Stromal cell of bone marrow (primary cell): Measurements from ENCODE around the gene NDUFS6.

Source experiments
- DNase-seq: peaks from one replicate; pipeline ENCODE4 v3.0.0-alpha.2; 2012; ENCODE audit warnings: low read depth

The NDUFS6 gene

GRCh38 chr5:1817261-1818043 is 16.2 kb downstream of the NDUFS6 start:
- no peak for DNase-seq

GRCh38 chr5:1818784-1819183 is 17.6 kb downstream of the NDUFS6 start:
- DNase-seq: no peak

DNA sequence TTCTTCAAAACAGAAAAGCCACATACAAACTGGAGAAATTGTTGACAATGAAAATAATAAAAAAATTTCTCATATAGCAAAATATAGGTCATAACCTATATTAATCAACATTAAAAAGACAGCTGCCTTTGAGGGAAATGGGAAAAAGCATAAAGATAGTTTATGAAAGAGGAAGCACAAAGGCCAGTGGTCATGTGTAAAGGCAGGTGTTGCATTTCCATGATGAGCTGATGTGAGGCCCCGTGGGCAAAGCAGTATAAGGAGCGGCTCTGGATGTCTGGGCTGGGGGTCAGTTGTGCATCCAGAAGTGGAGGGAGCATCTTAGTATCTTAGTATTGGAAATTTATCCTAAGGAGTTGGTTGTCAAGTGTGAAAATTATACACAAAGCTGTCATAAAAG is 18.3 kb downstream of the NDUFS6 start:
- no peak for DNase-seq

GRCh38 chr5:1820381-1820780 is 19.2 kb downstream of the NDUFS6 start:
- no peak for DNase-seq

- DNase-seq: no peak
Measured at GRCh38 chr5:1820926-1821325, 19.7 kb downstream of the NDUFS6 start.

DNA sequence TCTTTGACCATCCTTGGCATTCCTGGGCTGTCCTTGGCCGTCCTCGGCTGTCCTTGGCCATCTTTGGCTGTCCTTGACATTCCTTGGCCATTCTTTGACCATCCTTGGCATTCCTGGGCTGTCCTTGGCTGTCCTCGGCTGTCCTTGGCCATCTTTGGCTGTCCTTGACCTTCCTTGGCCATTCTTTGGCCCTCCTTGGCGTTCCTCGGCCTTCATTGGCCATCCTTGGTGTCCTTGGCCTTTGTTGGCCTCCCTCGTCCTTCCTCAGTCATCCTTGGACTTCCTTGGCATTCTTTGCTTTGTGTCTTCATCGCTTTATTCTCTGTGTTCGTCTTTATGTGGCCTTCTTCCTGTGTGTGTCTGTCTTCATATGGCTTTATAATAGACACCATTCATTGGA is 20.7 kb downstream of the NDUFS6 start:
- no peak for DNase-seq

DNA sequence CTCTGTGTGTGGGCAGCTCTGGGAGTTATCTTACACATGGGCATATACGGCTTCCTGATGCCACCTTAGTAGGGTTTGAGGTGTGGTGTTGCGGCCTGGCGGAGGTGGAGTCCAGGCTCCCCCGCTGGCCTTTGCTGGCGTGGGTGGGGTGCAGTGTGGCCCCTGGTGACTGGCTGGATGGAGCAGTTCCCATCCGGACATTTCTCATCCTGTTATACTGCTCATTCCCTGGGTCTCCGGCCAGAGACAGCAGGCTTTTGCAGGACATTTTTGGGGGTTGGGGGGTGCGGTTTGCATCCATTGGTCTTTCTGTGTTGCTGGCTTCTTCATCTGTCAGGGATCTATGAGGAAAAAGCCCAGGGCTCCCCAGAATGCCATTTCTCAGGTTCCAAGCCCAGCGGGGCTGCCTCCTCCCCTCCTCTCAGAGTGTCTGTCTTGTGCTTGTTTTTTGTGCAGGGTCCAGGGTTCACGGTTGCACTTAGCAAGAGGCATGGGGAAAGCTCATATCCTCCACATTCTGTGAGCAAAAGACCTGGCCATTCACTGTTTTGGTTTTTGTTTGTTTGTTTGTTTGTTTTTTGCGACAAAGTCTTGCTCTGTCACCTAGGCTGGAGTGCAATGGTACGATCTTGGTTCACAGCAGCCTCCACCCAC is 22.3 kb downstream of the NDUFS6 start:
- DNase-seq: no peak

DNA sequence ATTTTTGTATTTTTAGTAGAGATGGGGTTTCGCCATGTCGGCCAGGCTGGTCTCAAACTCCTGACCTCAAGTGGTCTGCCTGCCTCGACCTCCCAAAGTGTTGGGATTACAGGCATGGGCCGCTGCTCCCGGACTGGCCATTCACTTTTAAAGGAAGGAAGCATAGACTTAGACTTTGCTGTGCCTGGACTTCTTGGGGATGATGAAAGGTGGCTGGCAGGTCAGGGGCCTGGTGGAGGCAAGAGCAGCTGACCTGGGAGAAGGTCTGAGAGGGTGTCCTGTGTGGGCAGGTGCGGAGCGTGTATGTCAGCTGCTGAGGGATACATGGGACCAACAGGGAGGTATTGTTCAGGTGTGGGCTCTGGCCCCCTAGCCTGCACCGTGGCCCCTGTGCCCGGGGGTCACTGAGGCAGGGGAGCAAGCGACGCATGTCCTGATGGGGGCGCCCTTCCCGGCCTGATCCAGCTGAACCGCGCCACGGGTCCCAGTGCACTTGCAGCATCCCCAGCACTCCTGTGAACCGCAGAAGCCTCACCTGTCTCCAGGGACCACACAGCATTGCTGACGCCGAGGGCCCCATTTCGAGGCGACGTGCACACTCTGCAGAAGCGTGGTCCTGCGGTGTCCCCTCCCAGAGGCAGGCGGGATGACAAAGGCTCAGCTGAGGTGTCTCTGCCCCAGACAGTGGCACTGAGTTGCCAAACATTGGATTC is 23.1 kb downstream of the NDUFS6 start:
- no peak for DNase-seq

- no peak for DNase-seq
Measured at GRCh38 chr5:1824903-1825841, 24.0 kb downstream of the NDUFS6 start.

- no peak for DNase-seq
Measured at GRCh38 chr5:1826235-1826980, 25.2 kb downstream of the NDUFS6 start.

DNA sequence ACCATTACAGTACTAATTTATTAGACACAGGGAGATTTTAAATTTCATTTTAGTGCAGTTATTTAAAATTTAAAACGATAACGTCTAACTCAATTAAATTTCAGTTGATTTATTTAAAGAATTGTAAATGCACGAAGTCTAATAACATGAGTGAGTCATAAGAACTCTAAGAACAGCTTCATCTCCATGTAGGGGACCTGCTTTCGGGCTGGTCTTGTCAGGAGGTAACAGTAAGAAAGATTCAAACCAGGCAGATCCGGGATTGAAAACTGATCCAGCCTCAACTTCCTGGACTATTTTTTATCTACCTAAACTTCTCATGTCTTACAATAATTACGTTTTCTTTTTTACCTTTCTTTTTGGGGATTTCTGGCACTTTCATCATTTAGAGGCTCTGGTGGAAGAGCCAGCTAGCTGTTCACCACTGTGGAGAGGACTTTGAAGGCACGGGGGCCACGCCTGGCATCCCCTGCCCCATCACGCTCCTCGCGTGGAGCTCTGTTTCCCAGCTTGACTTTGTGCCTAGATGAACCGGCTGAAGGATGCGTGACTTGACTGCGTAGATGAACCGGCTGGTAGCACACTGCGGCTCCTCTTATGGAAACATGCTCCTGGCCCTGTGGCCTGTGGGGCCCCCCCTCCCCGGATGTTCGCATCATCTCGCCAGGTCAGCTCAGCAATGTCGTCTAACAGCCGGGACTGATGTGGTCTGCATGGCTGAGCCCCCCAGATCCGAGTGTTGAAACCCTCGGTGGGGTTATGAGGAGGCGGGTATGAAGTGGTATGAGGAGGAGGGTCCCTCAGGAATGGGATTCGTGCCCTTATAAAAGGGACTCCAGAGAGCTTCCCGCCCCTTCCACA is 26.0 kb downstream of the NDUFS6 start:
- DNase-seq: no peak

GRCh38 chr5:1827886-1828397 is 26.7 kb downstream of the NDUFS6 start:
- DNase-seq: no peak

- DNase-seq: no peak
Measured at GRCh38 chr5:1830571-1831228, 29.5 kb downstream of the NDUFS6 start.

DNA sequence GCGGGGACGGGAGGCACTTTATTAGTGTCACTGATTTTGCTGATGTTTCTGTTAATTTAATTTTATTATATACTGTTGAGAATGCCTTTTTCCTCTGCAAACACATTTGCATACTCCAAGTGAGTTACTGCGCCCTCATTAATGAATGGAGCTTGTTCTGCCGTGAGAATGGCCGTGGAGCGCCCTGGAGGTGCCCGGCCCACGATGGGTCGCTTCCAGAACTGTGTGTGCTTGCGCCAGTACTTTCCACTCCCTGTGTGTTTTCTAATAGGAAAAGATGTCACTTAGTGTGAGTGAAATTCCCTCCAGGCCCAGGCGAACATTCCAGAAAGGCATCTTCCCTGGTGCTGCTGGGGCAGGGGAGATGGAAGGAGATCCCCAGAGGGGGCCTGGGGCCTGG is 30.1 kb downstream of the NDUFS6 start:
- no peak for DNase-seq

DNA sequence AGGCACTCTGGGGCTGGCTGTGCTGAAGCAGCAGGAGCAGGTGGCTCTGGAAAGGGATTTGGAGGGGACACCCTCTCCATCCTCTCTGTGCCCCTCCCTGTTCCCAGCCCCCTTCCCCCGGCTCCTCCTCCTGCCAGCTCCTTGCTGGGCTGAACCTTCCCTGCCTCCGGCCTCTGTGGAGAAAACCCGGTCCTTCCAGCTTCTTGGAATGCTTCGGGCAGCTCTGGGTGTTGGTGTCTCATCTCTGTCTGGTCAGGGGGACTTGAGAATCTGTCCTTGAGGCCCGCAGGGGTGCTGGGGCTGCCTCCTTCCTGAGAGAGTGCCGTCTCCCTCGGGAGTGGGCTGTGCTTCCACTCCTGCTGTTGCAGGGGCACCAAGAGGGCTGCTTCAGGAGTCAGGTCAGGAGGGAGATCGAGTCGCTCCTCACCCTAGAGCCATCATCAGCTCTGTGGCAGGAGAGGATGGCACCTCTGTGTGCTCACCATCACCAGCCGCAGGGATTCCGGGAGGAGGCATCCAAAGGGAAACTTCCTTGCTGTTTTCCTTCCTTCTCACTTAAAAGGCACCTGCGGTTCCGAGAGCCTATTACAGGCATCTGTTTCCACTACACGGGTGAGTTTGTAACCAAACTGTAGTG is 30.6 kb downstream of the NDUFS6 start:
- peak; percentile 5 for DNase-seq

GRCh38 chr5:1832511-1833250 is 31.5 kb downstream of the NDUFS6 start:
- DNase-seq: no peak

DNA sequence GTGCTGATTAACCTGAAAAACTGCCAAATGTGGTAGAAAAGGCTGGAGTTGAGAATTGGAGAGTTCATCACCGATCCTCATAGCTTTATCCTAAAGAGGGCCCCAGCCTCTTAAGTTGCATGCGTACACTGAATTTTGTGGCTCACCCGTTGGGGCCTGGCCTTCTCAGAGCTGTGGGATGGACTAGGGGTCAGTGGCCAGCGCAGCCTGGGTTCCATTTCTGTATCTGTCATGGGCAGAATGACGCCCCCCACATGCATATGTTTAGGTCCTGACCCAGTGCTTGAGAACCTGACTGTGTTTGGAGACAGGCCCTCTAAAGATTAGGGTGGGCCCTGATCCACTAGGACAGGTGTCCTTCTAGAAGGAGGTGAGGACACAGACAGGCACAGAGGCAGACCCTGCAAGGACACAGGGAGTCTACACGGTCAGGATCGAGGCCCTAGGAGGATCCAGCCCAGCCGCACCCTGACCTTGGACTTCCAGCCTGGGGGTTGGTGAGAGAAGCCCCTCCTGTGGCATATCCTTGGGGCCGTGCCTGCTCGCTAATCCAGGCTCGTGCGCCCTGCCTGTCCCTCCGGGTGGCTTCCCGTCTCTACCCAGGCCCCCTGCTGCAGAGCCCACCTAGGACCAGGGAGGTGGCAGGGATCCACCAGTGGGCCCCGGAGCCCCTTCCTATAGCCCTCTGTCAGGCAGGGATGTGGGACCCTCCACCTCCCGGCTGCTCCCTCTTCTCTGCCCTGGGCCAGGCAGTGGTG is 32.2 kb downstream of the NDUFS6 start:
- DNase-seq: no peak
